GM21390 (cell line): ENCODE results near the gene ZFAND2A.
"Not testable (repeated sequence)": the region's sequence is repeated elsewhere in the genome, so short reads cannot be mapped to it uniquely, and the experiment has no call there.

ENCODE experiments used
- ATAC-seq: cut with Tn5 transposase; IDR thresholded peaks from one replicate; pipeline ENCODE4 v1.9.1; 2021; ENCODE audit not compliant: unreplicated experiment

ZFAND2A gene

DNA sequence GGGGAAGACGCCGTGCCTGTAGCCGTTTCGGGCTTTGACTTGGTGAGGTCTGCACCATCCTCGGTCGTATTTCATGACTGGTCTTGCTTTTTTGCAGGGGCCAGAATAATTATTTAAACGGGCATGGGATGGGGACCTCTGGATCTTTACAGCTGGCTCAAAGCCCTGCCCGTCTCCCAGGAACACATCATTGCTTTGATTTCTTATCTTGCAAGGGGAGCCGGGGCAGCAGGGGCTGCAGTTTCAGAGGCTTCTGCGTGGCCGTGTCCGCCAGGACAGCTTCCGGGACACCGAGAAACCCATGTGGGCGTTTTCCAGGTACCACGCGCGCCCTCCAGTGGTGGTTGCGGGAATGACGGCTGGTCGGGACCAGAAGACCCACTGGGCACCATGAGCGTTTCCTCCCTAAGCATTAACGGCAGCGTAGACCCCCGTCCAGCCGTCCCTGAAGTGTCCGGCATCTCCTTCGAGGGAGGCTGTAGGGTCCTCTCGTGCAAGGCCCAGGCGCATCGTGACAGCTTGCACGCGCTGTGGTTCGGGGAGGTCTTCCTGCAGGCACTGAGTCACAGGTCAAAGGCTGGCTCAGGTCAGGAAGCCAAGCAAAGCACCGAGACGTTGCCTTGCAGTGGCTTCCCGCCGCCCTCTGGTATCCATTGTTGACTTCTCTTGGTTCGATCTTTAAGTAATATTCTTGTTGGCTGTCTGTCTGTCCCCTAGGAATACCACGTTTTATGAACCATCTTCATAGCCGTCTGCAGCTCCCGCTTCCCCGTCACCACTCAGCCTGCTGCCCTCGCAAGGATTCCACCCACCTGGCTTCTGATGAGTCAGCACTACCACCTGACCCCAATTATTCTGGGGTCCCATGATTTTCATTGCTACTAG, 16.2 kb upstream of the ZFAND2A start:
- peak; percentile 81 for ATAC-seq

DNA sequence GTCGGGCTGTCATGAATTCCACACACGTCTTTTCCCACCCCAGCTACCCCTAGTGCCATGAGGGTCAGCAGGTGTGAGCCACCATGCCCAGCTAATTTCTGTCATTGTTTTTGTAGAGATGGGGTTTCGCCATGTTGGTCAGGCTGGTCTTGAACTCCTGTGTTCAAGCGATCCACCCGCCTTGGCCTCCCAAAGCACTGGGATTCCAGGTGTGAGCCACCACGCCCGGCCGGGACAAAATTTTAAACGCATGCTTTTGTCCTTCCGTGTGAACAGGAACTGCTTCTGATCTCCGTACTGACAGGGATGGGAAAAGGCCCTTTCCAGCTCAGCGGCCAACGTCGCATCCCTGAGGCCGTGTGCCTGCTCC, 15.6 kb upstream of the ZFAND2A start:
- no peak for ATAC-seq

DNA sequence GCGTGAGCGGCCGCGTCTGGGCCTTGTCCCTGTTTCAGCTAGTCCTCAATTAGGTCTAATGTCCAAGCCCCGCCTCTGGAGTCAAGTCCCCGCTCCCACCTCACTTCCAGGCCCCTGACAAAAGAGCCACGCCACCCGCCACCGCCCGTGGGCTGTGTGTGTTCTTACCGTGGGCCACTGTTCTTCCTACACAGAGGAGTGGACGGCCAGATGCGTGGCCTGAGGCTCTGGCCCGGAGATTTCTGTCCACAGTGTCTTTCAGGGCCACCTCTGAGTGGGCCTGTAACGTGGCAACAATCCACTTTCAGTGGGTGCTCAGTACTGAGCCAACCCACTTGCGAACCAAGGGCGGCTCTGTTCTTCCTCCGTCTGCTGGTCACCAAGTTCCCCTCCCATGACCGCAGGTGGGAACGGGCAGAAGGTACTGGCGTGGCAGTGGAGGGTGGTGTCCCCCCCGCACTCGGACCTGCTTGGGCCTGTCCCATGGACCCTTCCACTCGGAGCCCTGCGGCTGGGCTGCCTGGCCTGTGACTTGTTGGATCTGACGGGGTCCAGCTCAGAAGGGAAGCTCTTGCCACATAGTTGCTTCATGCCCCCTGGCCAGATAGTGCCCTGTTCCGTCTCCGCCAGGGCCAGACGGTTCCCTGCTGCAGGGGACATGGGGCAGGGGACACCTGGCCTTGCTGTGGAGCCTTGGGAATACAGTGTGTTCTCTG, 15.0 kb upstream of the ZFAND2A start:
- ATAC-seq = no peak

DNA sequence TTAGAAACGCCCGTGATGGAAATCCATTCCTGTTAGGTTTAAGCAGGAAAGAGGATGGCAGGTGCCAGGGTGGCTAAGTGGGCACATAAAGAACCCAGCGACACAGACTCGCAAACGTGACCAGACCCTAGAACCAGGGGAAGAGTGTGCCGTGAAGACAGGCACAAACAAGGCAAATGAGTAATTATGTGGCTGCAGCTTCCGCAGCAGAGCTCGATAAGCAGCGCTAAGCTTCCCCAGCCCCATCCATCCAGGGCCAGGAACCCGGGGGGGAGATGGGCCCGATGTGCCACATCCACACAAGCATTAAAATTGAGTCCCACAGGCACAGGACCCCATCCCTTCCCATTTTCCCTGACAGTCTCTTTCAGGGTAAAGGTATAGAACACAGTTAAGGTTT, 14.0 kb upstream of the ZFAND2A start:
- no peak for ATAC-seq

DNA sequence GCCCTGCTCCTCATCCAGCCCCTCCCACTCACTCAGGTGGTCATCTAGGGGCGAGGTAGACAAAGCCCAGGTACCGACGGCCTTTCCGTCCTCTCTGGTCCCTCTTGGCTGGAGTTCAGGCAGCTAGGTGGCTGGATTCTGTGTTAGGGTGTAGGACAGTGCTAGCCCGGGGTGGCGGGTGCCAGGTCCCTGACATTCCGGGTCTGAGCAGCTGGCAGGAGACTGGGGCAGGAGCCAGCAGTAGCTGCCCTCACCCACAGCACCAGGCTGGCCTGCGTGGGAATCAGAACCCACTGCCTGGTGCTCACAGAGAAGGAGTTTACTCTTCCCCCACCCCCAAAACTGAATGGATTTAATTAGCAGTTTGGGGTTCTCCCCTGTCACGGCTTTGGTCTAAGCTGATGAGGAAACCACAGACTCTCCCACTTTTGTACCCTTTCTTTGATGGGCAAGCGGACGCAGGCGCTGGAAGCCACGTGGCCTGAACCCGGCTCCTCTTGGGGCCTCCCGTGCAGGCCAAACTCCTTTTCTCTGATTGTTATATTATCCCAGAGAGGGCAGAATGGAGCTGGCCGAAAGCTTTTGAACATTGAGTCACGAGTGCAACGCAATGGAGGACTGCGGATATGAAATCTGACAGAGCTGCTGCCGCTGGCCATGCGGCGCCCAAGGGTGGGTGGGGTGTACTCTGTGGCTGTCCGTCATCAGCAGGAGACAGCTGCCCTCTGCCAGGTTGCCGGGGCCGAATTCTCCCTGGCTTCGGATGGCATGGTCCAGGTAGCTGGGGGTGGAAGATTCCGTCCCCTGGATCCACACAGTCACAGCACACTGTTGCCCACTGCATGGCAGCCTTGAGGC, 12.9 kb upstream of the ZFAND2A start:
- ATAC-seq = no peak

DNA sequence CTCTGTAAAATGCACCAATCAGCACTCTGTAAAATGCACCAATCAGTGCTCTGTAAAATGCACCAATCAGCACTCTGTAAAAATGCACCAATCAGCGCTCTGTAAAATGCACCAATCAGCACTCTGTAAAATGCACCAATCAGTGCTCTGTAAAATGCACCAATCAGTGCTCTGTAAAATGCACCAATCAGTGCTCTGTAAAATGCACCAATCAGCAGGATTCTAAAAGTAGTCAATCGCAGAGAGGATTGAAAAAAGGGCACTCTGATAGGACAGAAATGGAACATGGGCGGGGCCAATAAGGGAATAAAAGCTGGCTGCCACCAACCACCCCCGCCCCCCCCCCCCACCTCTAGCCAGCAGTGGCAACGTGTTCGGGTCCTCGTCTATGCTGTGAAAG, 11.5 kb upstream of the ZFAND2A start:
- not testable (repeated sequence) for ATAC-seq

DNA sequence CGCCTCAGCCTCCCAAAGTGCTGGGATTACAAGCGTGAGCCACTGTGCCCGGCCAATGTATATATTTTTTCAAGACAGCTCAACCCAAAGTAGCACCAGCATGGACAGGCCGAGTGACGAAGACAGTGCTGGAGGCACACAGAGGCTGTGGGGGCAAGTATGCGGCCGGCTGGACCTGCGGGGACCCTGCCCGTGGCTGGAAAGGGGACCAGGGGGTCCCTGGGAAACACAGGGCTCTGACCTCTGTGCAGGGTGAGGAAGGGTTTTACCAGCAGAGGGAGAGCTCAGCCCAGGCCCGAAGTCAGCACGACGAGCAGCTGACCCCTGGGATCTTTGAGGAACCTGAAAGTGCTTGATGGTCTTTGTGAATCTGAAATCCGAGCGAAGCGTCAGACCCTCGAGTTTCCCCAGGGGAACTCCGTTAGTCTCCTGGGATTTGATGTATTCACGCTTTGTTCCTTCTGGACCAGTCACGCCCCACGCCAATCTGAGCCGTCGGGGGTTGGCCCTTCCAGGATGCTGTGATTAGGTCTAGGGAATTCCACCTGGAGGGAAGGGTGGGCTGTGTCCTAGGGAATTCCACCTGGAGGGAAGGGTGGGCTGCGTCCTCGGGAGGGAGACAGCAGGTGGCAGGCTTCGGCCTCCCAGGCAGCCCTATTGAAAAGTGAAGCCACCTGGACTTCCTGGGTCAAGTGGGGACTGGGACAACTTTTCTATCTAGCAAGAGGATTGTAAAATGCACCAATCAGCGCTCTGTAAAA, 10.9 kb upstream of the ZFAND2A start:
- ATAC-seq = no peak

DNA sequence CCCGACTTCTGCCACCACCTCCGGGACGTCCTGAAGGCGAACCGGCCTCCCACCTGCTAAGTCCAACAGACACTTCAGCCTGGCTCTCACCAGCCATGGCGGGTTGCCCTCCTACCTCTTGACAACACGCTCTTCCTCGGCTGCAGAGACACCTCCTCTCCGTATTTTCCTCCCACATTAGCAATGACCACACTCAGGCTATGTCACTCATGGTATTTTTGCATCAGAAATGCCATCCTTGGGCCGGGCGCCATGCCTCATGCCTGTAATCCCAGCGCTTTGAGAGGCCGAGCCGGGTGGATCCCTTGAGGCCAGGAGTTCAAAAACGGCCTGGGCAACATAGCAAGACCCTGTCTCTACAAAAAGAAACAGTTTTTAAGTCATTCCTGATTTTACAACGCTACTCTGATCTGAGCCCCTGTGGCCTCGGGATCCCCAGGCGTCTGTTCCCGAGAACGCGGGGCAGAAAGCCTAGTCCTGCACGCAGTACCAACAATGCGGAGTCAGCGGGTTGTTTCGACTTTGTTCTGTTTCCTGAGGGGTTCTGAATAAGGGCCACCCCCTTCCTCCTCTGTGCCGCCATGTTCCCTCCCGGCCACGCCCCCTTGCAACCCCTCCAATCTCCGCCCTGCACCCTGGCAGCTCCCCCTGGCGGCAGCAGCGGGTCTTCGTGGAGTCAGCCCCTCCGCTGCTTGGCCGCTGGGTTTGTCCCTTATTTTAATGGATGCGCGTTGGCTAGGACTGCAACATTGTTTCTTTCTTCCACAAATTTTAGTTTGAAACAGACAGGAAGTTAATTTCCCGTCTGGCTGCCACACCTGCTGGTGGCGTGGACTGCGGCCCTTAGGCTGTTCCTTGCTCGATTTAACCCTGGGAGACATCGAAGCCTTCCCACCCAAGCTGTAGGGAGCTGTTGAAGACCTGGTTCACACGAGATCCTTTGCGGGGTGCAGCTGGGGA, 9.7 kb upstream of the ZFAND2A start:
- peak; percentile 58 for ATAC-seq

DNA sequence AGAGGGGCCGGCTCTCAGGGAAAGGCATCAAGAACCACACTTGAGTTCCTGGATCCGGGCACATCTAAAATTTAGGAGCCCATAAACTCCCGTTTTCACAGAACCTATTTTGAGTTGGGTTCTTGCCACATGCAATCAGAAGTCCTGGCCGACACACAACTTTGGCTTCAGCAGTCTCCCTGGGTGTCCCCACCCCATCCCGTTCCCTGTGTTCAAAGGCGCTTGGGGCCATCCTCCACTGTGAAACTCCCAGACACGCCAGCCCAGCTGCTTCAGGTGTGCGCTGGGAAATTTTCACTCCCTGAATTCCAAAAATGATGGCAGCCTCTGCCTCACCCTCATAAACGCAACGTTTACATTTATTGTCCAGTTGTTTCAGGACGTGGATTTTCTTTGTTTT, 8.4 kb upstream of the ZFAND2A start:
- no peak for ATAC-seq

DNA sequence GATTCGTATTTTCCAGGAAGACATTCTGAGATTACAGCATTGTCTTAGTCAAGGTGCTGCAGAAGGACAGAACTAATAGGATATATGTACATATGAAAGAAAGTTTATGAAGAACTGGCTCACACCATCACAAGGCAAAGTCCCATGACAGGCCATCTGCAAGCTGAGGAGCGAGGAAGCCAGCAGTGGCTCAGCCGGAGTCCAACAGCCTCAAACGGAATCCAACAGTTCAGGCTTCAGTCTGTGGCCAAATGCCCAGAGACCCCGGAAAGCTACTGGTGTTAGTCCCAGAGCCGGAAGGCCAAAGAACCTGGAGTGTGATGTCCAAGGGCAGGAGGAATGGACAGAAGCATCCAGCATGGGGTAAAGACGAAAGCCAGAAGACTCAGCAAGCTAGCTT, 4.4 kb upstream of the ZFAND2A start:
- no peak for ATAC-seq

DNA sequence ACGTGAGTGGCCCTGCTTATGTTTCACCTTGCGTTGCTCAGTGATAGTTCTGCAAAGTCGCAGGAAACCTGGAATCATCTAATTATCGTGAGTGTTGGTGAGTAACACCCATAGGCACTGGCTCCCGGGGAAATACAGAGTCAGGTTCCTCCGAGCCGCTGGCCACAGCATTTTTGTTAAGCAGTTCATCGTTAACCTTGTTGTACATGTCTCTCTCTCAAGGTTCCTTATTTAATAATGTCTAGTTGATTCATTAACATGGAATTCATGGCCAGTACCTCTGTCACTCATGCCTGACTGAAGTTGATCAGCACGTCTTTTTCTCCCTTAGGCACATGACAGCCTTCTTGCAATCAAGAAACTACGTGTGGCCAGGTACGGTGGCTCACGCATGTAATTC, 3.1 kb upstream of the ZFAND2A start:
- no peak for ATAC-seq

DNA sequence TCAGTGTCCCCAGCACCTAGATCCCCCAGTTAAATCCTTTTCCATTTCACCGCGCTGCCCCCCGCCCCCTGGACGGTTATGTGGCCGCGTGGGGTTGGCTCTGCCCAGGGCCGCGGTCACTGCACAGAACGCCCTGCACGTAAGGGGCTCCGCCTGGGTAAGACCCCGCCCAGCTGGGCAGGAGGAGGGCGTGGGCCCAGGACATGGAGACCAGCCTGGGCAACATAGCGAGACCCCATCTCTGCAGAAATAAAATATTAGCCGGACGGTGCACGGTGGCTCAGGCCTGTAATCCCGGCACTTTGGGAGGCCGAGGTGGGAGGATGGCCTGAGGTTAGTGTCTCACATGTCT, 650 bp upstream of the ZFAND2A start:
- ATAC-seq = peak; percentile 12

DNA sequence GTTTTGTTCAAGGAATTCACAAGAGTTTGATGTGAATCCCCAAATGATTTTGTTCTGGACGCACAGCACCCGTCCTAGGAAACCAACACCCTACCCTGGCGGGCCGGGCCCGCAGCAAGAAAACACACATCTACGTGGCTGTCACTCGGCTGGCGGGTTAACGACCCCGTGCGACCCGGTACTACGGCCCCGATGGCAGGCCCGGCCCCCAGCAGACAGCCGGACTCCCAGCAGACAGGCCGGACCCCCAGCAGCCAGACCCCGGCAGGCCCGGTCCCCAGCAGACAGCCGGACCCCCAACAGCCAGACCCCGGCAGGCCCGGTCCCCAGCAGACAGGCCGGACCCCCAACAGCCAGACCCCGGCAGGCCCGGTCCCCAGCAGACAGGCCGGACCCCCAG, 765 bp downstream of the ZFAND2A start:
- ATAC-seq = not testable (repeated sequence)

DNA sequence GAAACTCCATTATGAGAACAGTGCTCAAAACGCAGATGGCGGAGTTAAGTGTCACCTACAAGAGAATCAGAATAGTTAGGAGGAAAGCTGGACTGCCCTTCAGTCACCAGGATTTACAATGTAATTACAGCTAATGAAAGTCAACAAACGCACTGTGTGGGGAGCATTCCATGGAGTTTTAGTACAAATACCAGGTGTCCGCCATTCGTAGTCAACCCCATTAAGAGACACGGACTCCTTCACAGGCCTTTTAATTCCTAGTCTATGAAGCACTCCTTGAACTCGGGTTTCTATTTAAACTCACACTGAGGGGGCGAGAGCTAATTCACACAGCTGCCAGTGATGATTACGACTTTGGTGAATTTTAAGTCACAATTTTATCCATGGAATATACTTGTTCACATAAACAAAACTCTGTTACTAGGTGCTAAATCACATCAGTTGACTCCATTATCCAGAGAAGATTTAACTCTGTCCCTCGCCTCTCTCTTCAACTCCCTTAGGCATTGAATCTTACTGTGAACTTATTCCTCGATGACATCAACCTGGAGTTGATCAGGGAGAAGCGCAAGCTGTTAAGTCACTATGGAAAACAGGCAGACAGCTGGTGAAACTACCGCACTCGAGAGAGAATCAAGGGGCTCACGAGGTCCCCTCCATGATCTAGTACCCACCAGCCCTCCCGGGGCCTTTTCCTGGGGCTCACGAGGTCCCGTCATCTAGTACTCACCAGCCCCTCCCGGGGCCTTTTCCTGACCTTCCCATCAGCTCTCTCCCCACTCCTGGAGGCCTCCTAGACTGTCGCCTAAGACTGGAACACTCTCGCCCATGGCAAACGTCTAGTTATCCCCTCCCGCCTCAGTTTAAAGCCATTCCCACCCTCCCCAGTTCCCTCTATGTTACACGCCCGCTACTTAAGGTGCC, 1.5 kb downstream of the ZFAND2A start:
- ATAC-seq = no peak

DNA sequence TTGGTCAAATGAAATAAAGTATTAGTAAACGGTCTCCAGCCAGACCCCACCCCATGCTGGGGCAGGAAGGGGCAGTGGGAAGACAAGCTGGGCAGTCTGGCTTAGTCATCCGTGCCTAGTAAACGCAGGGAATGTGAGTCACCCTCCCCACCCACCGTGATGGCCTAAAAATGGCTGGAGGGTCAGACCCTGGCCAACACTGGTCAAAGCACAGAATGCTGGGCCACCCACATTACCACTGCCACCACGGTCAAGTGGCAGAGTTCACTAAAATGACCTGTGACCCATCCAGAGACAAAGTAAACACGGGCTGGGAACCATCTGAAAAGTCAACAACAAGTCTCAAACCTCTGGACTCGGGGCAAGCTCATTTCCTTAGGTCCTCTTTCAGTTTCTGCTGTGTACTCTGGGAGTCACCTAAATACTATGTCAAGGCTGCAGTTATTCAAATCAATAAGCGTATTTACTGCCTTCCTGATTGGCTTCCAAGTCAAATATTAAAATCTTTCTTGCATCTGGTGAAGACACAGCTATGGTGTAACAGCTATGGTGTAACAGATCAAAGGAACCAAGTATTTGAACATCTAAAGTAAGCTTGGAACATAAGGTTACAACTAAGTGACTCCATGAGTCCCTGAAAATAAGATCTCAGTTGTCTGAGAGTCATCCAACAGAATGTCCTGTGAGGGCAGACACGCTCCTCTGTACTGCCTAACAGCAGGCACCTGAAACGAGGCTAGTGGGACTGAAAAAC, 3.0 kb downstream of the ZFAND2A start:
- ATAC-seq = no peak

DNA sequence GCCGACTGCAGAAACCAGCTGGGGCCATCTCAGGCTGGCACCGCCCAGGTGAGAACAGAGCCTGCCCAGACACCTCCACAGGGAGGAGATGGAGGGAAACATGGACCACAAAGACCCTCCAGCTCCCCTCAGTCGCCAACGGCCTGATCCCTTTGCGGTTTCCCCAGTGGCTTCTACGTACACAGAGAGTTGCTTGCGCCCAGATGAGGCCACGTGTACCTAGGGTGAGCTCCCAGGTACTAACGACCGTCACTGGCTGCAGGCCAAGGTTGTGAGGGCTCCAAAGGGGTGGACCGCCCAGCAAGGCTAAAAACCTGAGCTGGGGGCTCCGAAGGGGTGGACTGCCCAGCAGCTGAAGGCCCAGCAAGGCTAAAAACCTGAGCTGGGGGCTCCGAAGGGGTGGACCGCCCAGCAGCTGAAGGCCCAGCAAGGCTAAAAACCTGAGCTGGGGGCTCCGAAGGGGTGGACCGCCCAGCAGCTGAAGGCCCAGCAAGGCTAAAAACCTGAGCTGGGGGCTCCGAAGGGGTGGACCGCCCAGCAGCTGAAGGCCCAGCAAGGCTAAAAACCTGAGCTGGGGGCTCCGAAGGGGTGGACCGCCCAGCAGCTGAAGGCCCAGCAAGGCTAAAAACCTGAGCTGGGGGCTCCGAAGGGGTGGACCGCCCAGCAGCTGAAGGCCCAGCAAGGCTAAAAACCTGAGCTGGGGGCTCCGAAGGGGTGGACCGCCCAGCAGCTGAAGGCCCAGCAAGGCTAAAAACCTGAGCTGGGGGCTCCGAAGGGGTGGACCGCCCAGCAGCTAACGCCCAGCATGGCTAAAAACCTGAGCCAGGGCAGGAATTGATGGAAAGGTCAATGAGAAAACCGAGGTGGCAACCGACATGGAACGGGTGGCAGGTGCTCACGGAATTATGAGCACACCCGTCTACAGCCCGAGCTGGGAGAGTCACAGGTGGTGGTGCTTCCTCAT, 3.9 kb downstream of the ZFAND2A start:
- ATAC-seq = not testable (repeated sequence)
